ENCODE data around the gene ANTXRL. TPM values are rescaled to one million over a fixed set of nuclear protein-coding genes. Genes with fewer than 3 reads are reported as not detected.
"Not testable (repeated sequence)": the region's sequence is repeated elsewhere in the genome, so short reads cannot be mapped to it uniquely, and the experiment has no call there.

ANTXRL gene
- polyA plus RNA-seq, 6 donors from 2014 or later, result not detected

DNA sequence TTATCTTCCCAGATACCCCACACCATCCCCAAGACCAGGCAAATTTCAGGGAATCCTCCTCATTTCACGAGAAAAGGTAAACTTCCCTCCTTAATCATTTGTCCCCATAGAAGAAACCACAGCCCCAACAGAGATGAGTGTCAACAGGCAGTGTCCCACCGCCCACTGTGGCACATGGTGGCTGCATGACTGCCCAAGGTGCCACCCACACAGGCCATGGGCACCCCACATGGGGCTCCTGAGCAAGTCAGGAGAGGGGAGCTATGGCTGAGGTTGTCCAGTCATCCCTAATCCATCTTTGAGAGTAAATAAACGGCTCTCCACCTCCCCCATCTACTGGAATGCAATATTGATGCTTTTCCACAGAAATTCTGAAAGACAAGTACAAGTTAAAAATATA lies 44.1 kb downstream of the ANTXRL start:
- H3K9me3 Mint-ChIP-seq, result no peaks in the 10 kb centered on the region
- H3K27ac Mint-ChIP-seq, result no peak overlapping the region
- no peak overlapping the region for H3K4me3 Mint-ChIP-seq
- peaks cover 0 to 3% (median 0%) of the 10 kb centered on the region in 3 donors for H3K4me1 Mint-ChIP-seq
- DNase-seq (no peak), ATAC-seq (ENCODE audit: low read depth in 2 of 2) (no peak)
- H3K36me3 Mint-ChIP-seq, result no peaks in the 10 kb centered on the region
- peaks cover 3 to 16% (median 6%) of the 10 kb centered on the region in 3 donors for H3K27me3 Mint-ChIP-seq

DNA sequence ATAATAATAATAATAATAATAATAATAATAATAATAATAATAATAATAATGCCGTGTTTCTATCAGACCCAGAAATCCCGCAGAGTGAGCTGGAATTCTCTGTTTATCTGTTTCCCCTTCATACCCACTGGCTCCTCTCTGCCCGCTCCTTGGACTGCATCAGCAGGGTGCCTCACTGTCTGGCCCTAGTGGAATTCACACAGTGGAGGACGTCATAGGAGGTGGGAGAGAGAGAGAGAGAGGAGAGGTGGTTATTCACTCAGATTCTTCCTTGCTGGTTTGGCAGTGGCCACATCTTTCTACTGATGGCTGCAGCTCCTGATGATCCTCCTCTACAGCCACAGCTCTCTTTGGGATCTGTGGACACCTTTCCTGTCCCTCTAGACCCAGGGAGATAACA lies 78.7 kb downstream of the ANTXRL start:
- not testable (repeated sequence) for H3K27me3 Mint-ChIP-seq; H3K36me3 Mint-ChIP-seq; H3K4me3 Mint-ChIP-seq; H3K4me1 Mint-ChIP-seq; DNase-seq; ATAC-seq (ENCODE audit: low read depth in 2 of 2); H3K9me3 Mint-ChIP-seq; H3K27ac Mint-ChIP-seq

- not testable (repeated sequence) for H3K27me3 Mint-ChIP-seq; H3K4me3 Mint-ChIP-seq; H3K27ac Mint-ChIP-seq; H3K36me3 Mint-ChIP-seq; DNase-seq; ATAC-seq (ENCODE audit: low read depth in 2 of 2); H3K9me3 Mint-ChIP-seq; H3K4me1 Mint-ChIP-seq
Observed at GRCh38 chr10:46367209-46367608, 80.4 kb downstream of the ANTXRL start.

- not testable (repeated sequence) for H3K36me3 Mint-ChIP-seq
Observed at GRCh38 chr10:46367666-46368240, 81.0 kb downstream of the ANTXRL start.

GRCh38 chr10:46368956-46369355 lies 82.2 kb downstream of the ANTXRL start:
- DNase-seq; H3K4me3 Mint-ChIP-seq; H3K4me1 Mint-ChIP-seq; H3K27me3 Mint-ChIP-seq; H3K27ac Mint-ChIP-seq; H3K9me3 Mint-ChIP-seq; ATAC-seq (ENCODE audit: low read depth in 2 of 2); H3K36me3 Mint-ChIP-seq: not testable (repeated sequence)

More at GRCh38 chr10:46367666-46368240, 81.0 kb downstream of the ANTXRL start:
- DNase-seq; H3K9me3 Mint-ChIP-seq; H3K27me3 Mint-ChIP-seq; ATAC-seq (ENCODE audit: low read depth in 2 of 2); H3K27ac Mint-ChIP-seq; H3K4me3 Mint-ChIP-seq; H3K4me1 Mint-ChIP-seq: not testable (repeated sequence)

DNA sequence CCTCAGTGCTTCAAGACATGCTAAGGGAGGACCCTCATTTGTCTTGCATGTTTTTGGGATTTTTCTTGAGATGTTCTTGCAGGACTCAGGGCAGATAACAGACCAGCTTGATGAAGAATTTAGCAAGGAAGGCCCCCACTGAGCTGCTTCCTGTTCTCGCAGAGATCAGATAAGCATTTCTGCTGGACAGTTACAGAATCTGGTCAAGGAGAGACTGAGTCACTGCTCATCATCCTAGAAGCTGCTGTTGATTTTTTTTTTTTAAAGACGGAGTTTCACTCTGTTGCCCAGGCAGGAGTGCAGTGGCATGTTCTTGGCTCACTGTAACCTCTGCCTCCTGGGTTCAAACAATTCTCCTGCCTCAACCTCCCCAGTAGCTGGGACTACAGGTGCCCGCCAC lies 87.6 kb downstream of the ANTXRL start:
- not testable (repeated sequence) for H3K4me1 Mint-ChIP-seq; ATAC-seq (ENCODE audit: low read depth in 2 of 2); DNase-seq; H3K4me3 Mint-ChIP-seq; H3K36me3 Mint-ChIP-seq; H3K27me3 Mint-ChIP-seq; H3K27ac Mint-ChIP-seq; H3K9me3 Mint-ChIP-seq

- not testable (repeated sequence) for H3K27ac Mint-ChIP-seq; ATAC-seq (ENCODE audit: low read depth in 2 of 2); H3K4me1 Mint-ChIP-seq; H3K36me3 Mint-ChIP-seq; H3K27me3 Mint-ChIP-seq; H3K4me3 Mint-ChIP-seq; DNase-seq; H3K9me3 Mint-ChIP-seq
Observed at GRCh38 chr10:46375406-46375805, 88.6 kb downstream of the ANTXRL start, which contains the start of gene ANXA8L1. TSS of gene ANXA8L1 (plus strand) at chr10:46375776. CDS start at chr10:46375852, 76 bp downstream.

GRCh38 chr10:46377022-46377421 lies 90.2 kb downstream of the ANTXRL start:
- not testable (repeated sequence) for H3K4me3 Mint-ChIP-seq; DNase-seq; ATAC-seq (ENCODE audit: low read depth in 2 of 2); H3K36me3 Mint-ChIP-seq; H3K9me3 Mint-ChIP-seq; H3K27me3 Mint-ChIP-seq; H3K4me1 Mint-ChIP-seq; H3K27ac Mint-ChIP-seq

DNA sequence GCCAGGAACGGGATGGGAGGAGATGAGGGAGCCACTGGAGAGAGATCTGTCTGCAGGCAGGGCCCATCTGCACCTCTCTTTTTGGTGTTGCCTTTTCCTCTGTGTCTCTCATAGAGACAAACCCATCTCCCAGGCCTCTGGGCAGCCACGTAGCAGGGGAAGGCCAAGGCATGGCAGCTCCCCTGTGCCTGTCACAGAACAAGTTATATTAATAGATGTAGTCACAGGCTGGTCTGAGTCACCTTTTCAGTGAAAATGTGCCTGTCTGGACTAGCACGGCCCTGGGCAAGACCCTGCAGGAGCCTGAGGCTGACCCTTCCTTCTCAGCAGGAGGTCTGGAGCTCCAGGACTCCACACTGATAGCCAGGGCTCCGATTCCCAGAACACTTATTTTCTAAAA lies 90.9 kb downstream of the ANTXRL start:
- H3K27ac Mint-ChIP-seq; H3K36me3 Mint-ChIP-seq; H3K9me3 Mint-ChIP-seq; H3K27me3 Mint-ChIP-seq; ATAC-seq (ENCODE audit: low read depth in 2 of 2); DNase-seq; H3K4me1 Mint-ChIP-seq; H3K4me3 Mint-ChIP-seq: not testable (repeated sequence)

DNA sequence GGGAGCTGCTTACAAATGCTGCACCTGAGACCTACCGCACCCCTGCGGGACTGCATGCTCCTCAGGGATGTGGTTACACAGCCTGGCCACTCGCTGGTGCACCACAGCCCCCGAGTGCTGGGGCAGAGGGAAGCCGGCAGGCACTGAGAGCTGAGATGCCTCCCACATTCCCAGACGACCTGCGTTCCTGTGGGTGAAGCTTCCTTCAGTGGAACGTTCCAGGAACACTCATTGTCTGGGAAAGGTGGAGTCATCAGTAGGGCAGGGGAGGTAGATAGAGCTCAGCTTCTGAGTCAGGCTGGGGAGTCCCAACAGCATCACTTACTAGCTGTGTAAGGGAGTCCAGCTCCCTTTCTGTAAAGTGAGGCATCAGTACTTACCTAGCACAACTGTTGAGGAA lies 91.3 kb downstream of the ANTXRL start:
- ATAC-seq (ENCODE audit: low read depth in 2 of 2); DNase-seq; H3K36me3 Mint-ChIP-seq; H3K9me3 Mint-ChIP-seq; H3K4me3 Mint-ChIP-seq; H3K4me1 Mint-ChIP-seq; H3K27ac Mint-ChIP-seq; H3K27me3 Mint-ChIP-seq: not testable (repeated sequence)

DNA sequence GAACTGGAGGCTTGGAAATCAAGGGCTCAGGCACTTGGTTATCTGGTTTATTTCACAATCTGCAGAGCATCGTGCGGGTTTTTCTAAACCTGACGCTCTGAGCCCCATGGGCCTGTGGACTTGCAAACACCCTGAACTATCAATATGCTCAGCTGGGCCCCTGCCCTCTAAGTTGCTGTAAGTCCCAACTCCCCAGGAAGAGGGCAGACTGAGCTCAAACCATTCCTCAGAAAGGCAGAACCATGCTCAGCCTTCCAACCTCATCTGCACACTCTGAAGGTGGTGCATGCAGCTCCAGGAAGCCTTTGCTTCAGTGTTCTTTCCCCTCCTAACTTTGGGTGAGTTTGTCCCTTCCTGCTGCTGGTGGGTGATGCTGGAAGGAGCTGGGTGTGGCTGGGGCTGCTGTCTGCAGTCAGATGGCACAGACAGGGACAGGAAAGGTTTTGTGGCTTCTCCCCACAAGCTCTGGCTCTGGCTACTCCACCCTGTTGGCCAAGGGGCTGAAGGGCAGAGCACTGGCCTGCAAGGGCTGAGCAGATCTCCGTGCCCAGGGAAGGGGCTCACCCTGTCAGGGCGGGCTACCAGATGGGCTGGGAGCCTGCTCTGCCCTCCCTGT lies 92.5 kb downstream of the ANTXRL start:
- not testable (repeated sequence) for H3K4me3 Mint-ChIP-seq; DNase-seq; H3K9me3 Mint-ChIP-seq; H3K27ac Mint-ChIP-seq; H3K27me3 Mint-ChIP-seq; H3K4me1 Mint-ChIP-seq; ATAC-seq (ENCODE audit: low read depth in 2 of 2); H3K36me3 Mint-ChIP-seq

Other genes starting within 250 kb of the ANTXRL start
- gene MSMB, start 240.7 kb upstream of the ANTXRL start, polyA plus RNA-seq (ENCODE audit: low read depth in 6 of 6), result not detected
- gene ANXA8L1, start 88.8 kb downstream of the ANTXRL start, polyA plus RNA-seq (ENCODE audit: low read depth in 6 of 6), result not detected
- not detected for gene NPY4R, start 179.0 kb downstream of the ANTXRL start, polyA plus RNA-seq (ENCODE audit: low read depth in 6 of 6)

Data from naive B cell (primary cell).